SH-SY5Y (cell line): ENCODE results near the gene CLEC17A.

Source experiments
- GATA2 ChIP-seq: IDR thresholded peaks from 2 replicates; pipeline ENCODE4 v1.6.1; 2011; ENCODE audit warnings: mild to moderate bottlenecking, low read depth, low read length
- GATA3 ChIP-seq: IDR thresholded peaks from 2 replicates; pipeline ENCODE4 v1.6.1; 2011; ENCODE audit warnings: low read depth, mild to moderate bottlenecking, low read length, moderate library complexity

DNA sequence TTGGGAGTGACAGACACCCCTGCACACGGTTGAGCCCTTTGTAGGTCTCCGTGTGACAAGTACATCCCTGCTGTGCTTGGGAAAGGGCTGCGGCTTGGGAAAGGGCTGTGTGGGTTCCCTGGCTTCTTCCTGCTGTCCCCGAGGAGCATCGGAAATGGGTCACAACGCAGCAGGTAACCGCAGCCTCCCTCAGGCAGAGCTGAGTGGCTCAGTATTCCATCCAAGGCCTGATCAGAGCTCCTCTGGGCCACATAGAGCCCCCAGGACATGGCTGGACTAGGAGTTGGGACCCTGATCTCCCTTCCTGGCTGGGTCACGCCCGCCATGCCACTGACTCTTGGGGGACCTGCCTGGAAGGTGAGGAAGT lies 37.2 kb upstream of the CLEC17A start:
- TF ChIP-seq GATA2 (no peak), GATA3 (no peak)
